Hepatocyte (in vitro differentiated cells): ENCODE measurements around the gene CDH22. TPM values are rescaled to one million over a fixed set of nuclear protein-coding genes. Genes with fewer than 3 reads are reported as not detected.

Source experiments
- DNase-seq: peaks from one replicate; pipeline ENCODE4 v3.0.0-alpha.2; 2016; ENCODE audit warnings: low spot score
- H2AFZ ChIP-seq: fragments of 200-600 bp; sonication (generic); 2 replicates; pipeline ENCODE4 v1.6.0; 2016; ENCODE audit warnings: antibody characterized with exemption, mild to moderate bottlenecking
- H3K27ac ChIP-seq: fragments of 200-600 bp; sonication (generic); 2 replicates; pipeline ENCODE4 v1.5.1; 2016; ENCODE audit warnings: mild to moderate bottlenecking
- H3K27me3 ChIP-seq: fragments of 200-600 bp; sonication (generic); 2 replicates; pipeline ENCODE4 v1.6.1; 2016
- H3K36me3 ChIP-seq: fragments of 200-600 bp; sonication (generic); replicated peaks from 2 replicates; pipeline ENCODE4 v1.5.1; 2016; ENCODE audit warnings: low read depth; ENCODE audit not compliant: insufficient read depth
- H3K4me1 ChIP-seq: fragments of 200-600 bp; sonication (generic); 2 replicates; pipeline ENCODE4 v1.5.1; 2016; ENCODE audit warnings: mild to moderate bottlenecking, moderate library complexity; ENCODE audit not compliant: insufficient read depth
- H3K4me2 ChIP-seq: fragments of 200-600 bp; sonication (generic); 2 replicates; pipeline ENCODE4 v1.6.0; 2016
- H3K4me3 ChIP-seq: fragments of 200-600 bp; sonication (generic); 2 replicates; pipeline ENCODE4 v1.5.1; 2016; ENCODE audit warnings: mild to moderate bottlenecking
- H3K79me2 ChIP-seq: fragments of 200-600 bp; sonication (generic); 2 replicates; pipeline ENCODE4 v1.6.0; 2017; ENCODE audit warnings: mild to moderate bottlenecking
- H3K9me2 ChIP-seq: fragments of 200-600 bp; sonication (generic); replicated peaks from 2 replicates; pipeline ENCODE4 v1.6.0; 2017; ENCODE audit warnings: mild to moderate bottlenecking; ENCODE audit not compliant: insufficient read depth
- H3K9me3 ChIP-seq: fragments of 200-600 bp; sonication (generic); 2 replicates; pipeline ENCODE4 v1.5.1; 2016; ENCODE audit warnings: low read depth, mild to moderate bottlenecking
- H4K20me1 ChIP-seq: fragments of 200-600 bp; sonication (generic); 2 replicates; pipeline ENCODE4 v1.6.0; 2016; ENCODE audit warnings: mild to moderate bottlenecking; ENCODE audit not compliant: insufficient read depth, poor library complexity, severe bottlenecking
- CTCF ChIP-seq: fragments of 200-600 bp; sonication (generic); IDR thresholded peaks from 2 replicates; pipeline ENCODE4 v1.5.1; 2016; ENCODE audit warnings: antibody characterized with exemption, mild to moderate bottlenecking; ENCODE audit not compliant: poor library complexity
- EZH2 ChIP-seq: fragments of 200-600 bp; sonication (generic); IDR thresholded peaks from 2 replicates; pipeline ENCODE4 v1.6.1; 2016; ENCODE audit warnings: antibody characterized with exemption, mild to moderate bottlenecking, borderline replicate concordance
- EZH2phosphoT487 ChIP-seq: fragments of 200-600 bp; sonication (generic); IDR thresholded peaks from one replicate; pipeline ENCODE4 v1.6.1; 2018; ENCODE audit warnings: antibody characterized with exemption, mild to moderate bottlenecking, low read depth, moderate library complexity; ENCODE audit not compliant: unreplicated experiment, severe bottlenecking
- WGBS: methylation state at CpG from one replicate; pipeline ENCODE4 v1.1.6; 2016; ENCODE audit warnings: low lambda C conversion rate; ENCODE audit errors: missing lambda C conversion rate; 5-methylcytosine and 5-hydroxymethylcytosine counted together
- polyA plus RNA-seq: library from polyadenylated mRNA; unstranded; fragments of >200 nt; fragmentation: Nextera tagmentation; extraction: Ambion mirVana; gene quantifications from 2 replicates; pipeline ENCODE4 v1.2.1, GENCODE V29; 2016
- total RNA-seq: library from RNA; depleted of rRNA; stranded (reverse); fragments of >200 nt; gene quantifications from 2 replicates; pipeline ENCODE4 v1.2.3, GENCODE V29; 2014

The CDH22 gene
- total and polyA plus RNA-seq, 2 experiments from 2014 or later, result not detected

DNA sequence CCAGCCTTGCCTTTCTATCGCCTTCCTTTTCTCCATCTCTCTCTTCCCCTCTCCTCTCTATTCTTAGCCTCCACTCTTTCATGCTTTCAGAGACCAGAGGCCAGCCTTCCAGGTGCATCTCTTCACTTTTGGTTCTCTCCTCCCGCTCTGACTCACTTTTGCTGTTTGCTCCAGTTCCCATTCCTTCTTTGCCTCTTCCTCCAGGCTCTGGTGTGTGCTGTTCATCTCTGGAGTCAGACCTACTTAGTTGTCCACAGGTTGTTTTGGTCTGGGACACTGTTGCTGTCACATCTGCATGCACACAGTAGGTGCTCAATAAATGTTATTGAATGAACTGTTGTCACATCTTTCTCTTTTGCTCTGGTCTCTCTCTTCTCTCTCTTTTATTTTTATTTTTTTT lies 1.6 kb upstream of the CDH22 start:
- 63% methylated on average over 2 of the region's 2 CpGs for WGBS
- H3K9me3 ChIP-seq, result no peaks in the 10 kb centered on the region
- no peaks in the 10 kb centered on the region for H3K36me3 ChIP-seq
- H3K4me3 ChIP-seq, result no peak overlapping the region
- no peak for TF ChIP-seq EZH2
- TF ChIP-seq EZH2phosphoT487, result no peak
- no peak for TF ChIP-seq CTCF
- peaks cover 8% of the 10 kb centered on the region for H3K4me1 ChIP-seq
- no peaks in the 10 kb centered on the region for H3K79me2 ChIP-seq
- no peak overlapping the region for H3K4me2 ChIP-seq
- no peak overlapping the region for H2AFZ ChIP-seq
- no peaks in the 10 kb centered on the region for H3K9me2 ChIP-seq
- H4K20me1 ChIP-seq, result no peaks in the 10 kb centered on the region
- H3K27me3 ChIP-seq, result peaks cover 94% of the 10 kb centered on the region
- no peak overlapping the region for H3K27ac ChIP-seq
- DNase-seq, result no peak

- DNase-seq, result no peak
- peak overlapping the region; percentile 97 for H3K4me2 ChIP-seq
Measured at GRCh38 chr20:46307999-46308257, 370 bp downstream of the CDH22 start.

GRCh38 chr20:46307139-46307998 lies 929 bp downstream of the CDH22 start:
- TF ChIP-seq EZH2 (peak; percentile 96), EZH2phosphoT487 (no peak), CTCF (peak; percentile 65)
- Histone ChIP-seq H3K4me1 (peaks cover 8% of the 10 kb centered on the region), H2AFZ (peak overlapping the region; percentile 49), H3K27ac (no peak overlapping the region), H3K9me3 (no peaks in the 10 kb centered on the region), H3K27me3 (peaks cover 92% of the 10 kb centered on the region), H3K9me2 (no peaks in the 10 kb centered on the region), H3K4me3 (peak overlapping the region; percentile 52), H3K79me2 (no peaks in the 10 kb centered on the region), H3K4me2 (peak overlapping the region; percentile 97), H3K36me3 (no peaks in the 10 kb centered on the region), H4K20me1 (no peaks in the 10 kb centered on the region)
- 3% methylated on average over 41 of the region's 90 CpGs for WGBS
- peak; percentile 76 for DNase-seq

More at GRCh38 chr20:46307999-46308257, 370 bp downstream of the CDH22 start:
- H4K20me1 ChIP-seq, result no peaks in the 10 kb centered on the region
- WGBS, result 0% methylated on average over 10 of the region's 35 CpGs
- peaks cover 8% of the 10 kb centered on the region for H3K4me1 ChIP-seq
- H3K79me2 ChIP-seq, result no peaks in the 10 kb centered on the region
- no peak for TF ChIP-seq EZH2
- TF ChIP-seq CTCF, result no peak
- TF ChIP-seq EZH2phosphoT487, result no peak
- H2AFZ ChIP-seq, result peak overlapping the region; percentile 49
- H3K27ac ChIP-seq, result no peak overlapping the region
- no peaks in the 10 kb centered on the region for H3K9me3 ChIP-seq
- H3K27me3 ChIP-seq, result peaks cover 93% of the 10 kb centered on the region
- peak overlapping the region; percentile 52 for H3K4me3 ChIP-seq
- no peaks in the 10 kb centered on the region for H3K9me2 ChIP-seq
- H3K36me3 ChIP-seq, result no peaks in the 10 kb centered on the region
